T-cell (primary cell): Measurements from ENCODE around the gene SLC7A9. TPM values are rescaled to one million over a fixed set of nuclear protein-coding genes. Genes with fewer than 3 reads are reported as not detected.
"Not testable (repeated sequence)": the region's sequence is repeated elsewhere in the genome, so short reads cannot be mapped to it uniquely, and the experiment has no call there.

Experiments
- ATAC-seq, 4 experiments: fragments of 200-7000 bp in 3 of 4; fragments of 150-1000 bp in 1 of 4; cut with Tn5 transposase; replicated peaks in 1 of 4; 1 replicate in 3 of 4; 2 replicates in 1 of 4; pipeline ENCODE4 v1.10.0; 2021; ENCODE audit warnings: moderate library complexity in 3 of 4, mild to moderate bottlenecking in 2 of 4, moderate number of reproducible peaks in 1 of 4
- CTCF ChIA-PET, 2 donors: fragments of 300-600 bp; sonication (Branson Sonifier 250); formaldehyde crosslinking; loops; one replicate each; lab custom pipeline; 2022; ENCODE audit warnings: antibody characterized with exemption in 2 of 2; lab: Charles Lee
- POLR2A ChIA-PET, 2 donors: fragments of 300-600 bp; sonication (Branson Sonifier 250); formaldehyde crosslinking; loops; one replicate each; lab custom pipeline; 2022; ENCODE audit warnings: antibody characterized with exemption in 2 of 2; lab: Charles Lee
- DNase-seq, 35 experiments: peaks; one replicate each; pipeline versions ENCODE4 v3.0.0 to v3.0.0-alpha.2; 2013 to 2023
- H3K27ac ChIP-seq: one replicate; pipeline ENCODE4 v1.5.1; 2013; ENCODE audit warnings: low read length
- H3K27me3 ChIP-seq, 2 experiments: replicated peaks in 1 of 2; 1 replicate in 1 of 2; 2 replicates in 1 of 2; pipeline versions ENCODE4 v1.6.1 to v1.7.0; 2013; ENCODE audit warnings: low read length in 1 of 2, mixed read lengths in 1 of 2; ENCODE audit not compliant: control insufficient read depth in 2 of 2, insufficient read depth in 2 of 2; ENCODE audit errors: extremely low read depth in 1 of 2
- H3K36me3 ChIP-seq, 2 donors: 1 replicate in 1 of 2; 2 replicates in 1 of 2; pipeline versions ENCODE4 v1.6.1 to v1.7.0; 2013; ENCODE audit warnings: low read length in 1 of 2; ENCODE audit not compliant: control insufficient read depth in 2 of 2, insufficient read depth in 1 of 2; ENCODE audit errors: extremely low read depth in 1 of 2
- H3K4me1 ChIP-seq, 2 experiments: 1 replicate in 1 of 2; 2 replicates in 1 of 2; pipeline versions ENCODE4 v1.6.1 to v1.7.0; 2013; ENCODE audit warnings: low read length in 2 of 2, mixed read lengths in 1 of 2; ENCODE audit not compliant: insufficient read depth in 2 of 2, control insufficient read depth in 1 of 2; ENCODE audit errors: extremely low read depth in 1 of 2
- H3K4me3 ChIP-seq, 2 donors: 1 replicate in 1 of 2; 2 replicates in 1 of 2; pipeline versions ENCODE4 v1.5.1 to v1.7.0; 2013; ENCODE audit warnings: mild to moderate bottlenecking in 2 of 2, low read length in 1 of 2, moderate library complexity in 1 of 2; ENCODE audit not compliant: control insufficient read depth in 1 of 2; ENCODE audit errors: extremely low read depth in 1 of 2
- H3K9me3 ChIP-seq: 2 replicates; pipeline ENCODE4 v1.7.0; 2013
- H3K27ac Mint-ChIP-seq, 2 donors: one replicate each; pipeline ENCODE4 v1.8.0; 2020 to 2021; ENCODE audit warnings: mild to moderate bottlenecking in 2 of 2, mixed read lengths in 2 of 2
- H3K27me3 Mint-ChIP-seq, 2 donors: one replicate each; pipeline ENCODE4 v1.8.0; 2021 to 2022; ENCODE audit warnings: mixed read lengths in 2 of 2
- H3K36me3 Mint-ChIP-seq: one replicate; pipeline ENCODE4 v1.8.0; 2021; ENCODE audit warnings: mixed read lengths
- H3K4me1 Mint-ChIP-seq, 3 donors: one replicate each; pipeline ENCODE4 v1.8.0; 2020 to 2022; ENCODE audit warnings: mixed read lengths in 3 of 3, mild to moderate bottlenecking in 1 of 3
- H3K4me3 Mint-ChIP-seq, 3 donors: one replicate each; pipeline ENCODE4 v1.8.0; 2020 to 2022; ENCODE audit warnings: mild to moderate bottlenecking in 3 of 3, mixed read lengths in 3 of 3, moderate library complexity in 3 of 3
- H3K9me3 Mint-ChIP-seq, 3 donors: one replicate each; pipeline ENCODE4 v1.8.0; 2020 to 2022; ENCODE audit warnings: mixed read lengths in 3 of 3
- WGBS: methylation state at CpG from one replicate; pipeline ENCODE4 v1.1.5; 2013; ENCODE audit warnings: missing lambda C conversion rate; ENCODE audit not compliant: insufficient coverage; 5-methylcytosine and 5-hydroxymethylcytosine counted together
- total RNA-seq, 35 experiments: library from RNA in 6 of 35; stranded (reverse) in 6 of 35; fragments of 120-200 nt in 1 of 35; gene quantifications; one replicate each; pipeline versions ENCODE4 v1.2.1 to v1.2.4 and lab custom pipeline; 2013 to 2026

The SLC7A9 gene
- total RNA-seq, 5 donors from 2014 or later (not counting 1 experiment from before 2014, with no cell fraction given), result 0.28 to 0.82 (median 0.38) TPM; not detected in 1

- H3K27ac Mint-ChIP-seq, result no peak overlapping the region
- H3K4me3 ChIP-seq, result no peak overlapping the region
- ChIA-PET POLR2A (no interaction called here), CTCF (no interaction called here)
- no peaks in the 10 kb centered on the region for H3K36me3 ChIP-seq
- H3K4me1 ChIP-seq, result peaks cover 27% of the 10 kb centered on the region in 2 experiments
- H3K4me3 Mint-ChIP-seq, result no peak overlapping the region
- H3K27me3 ChIP-seq, result peaks cover 0 to 4% of the 10 kb centered on the region in 2 experiments
- 97% methylated on average over 10 of the region's 10 CpGs for WGBS
- DNase-seq (no peak), ATAC-seq (no peak)
- peaks cover 28 to 46% (median 31%) of the 10 kb centered on the region in 3 donors for H3K4me1 Mint-ChIP-seq
- H3K9me3 Mint-ChIP-seq, result peaks cover 0 to 10% (median 5%) of the 10 kb centered on the region in 3 donors
- H3K27me3 Mint-ChIP-seq, result no peaks in the 10 kb centered on the region
- H3K27ac ChIP-seq, result no peak overlapping the region
- no peaks in the 10 kb centered on the region for H3K9me3 ChIP-seq
- no peaks in the 10 kb centered on the region for H3K36me3 Mint-ChIP-seq
Measured at GRCh38 chr19:32789429-32789828, 80.1 kb downstream of the SLC7A9 start.

- Mint-ChIP-seq H3K4me3 (peak overlapping the region in 1 of 3 donors; percentile 41), H3K9me3 (peaks cover 0 to 10% (median 6%) of the 10 kb centered on the region in 3 donors), H3K4me1 (peaks cover 16 to 36% (median 18%) of the 10 kb centered on the region in 3 donors)
- H3K27me3 Mint-ChIP-seq, DNase-seq, H3K36me3 ChIP-seq, H3K27me3 ChIP-seq, H3K4me3 ChIP-seq, H3K27ac Mint-ChIP-seq, CTCF ChIA-PET, ATAC-seq, H3K9me3 ChIP-seq, H3K36me3 Mint-ChIP-seq, H3K27ac ChIP-seq: not testable (repeated sequence)
- POLR2A ChIA-PET, result interaction anchor here in 1 of 2 donors (0.6 kb wide), 1 partner anchor 30 kb away, joined by 3 read pairs; no protein-coding TSS in a partner anchor
- peaks cover 12 to 18% of the 10 kb centered on the region in 2 experiments for H3K4me1 ChIP-seq
- WGBS, result 63% methylated on average over 1 of the region's 5 CpGs
Measured at GRCh38 chr19:32787895-32788294, 81.7 kb downstream of the SLC7A9 start.

- POLR2A ChIA-PET, result interaction anchor here in 1 of 2 donors (0.6 to 0.7 kb wide), 2 partner anchors 29 to 1483 kb away, joined by 3 read pairs; no protein-coding TSS in a partner anchor
Measured at GRCh38 chr19:32787161-32787813, 82.3 kb downstream of the SLC7A9 start.

GRCh38 chr19:32782089-32782488 is 87.5 kb downstream of the SLC7A9 start:
- H3K36me3 ChIP-seq, H3K36me3 Mint-ChIP-seq, H3K4me3 ChIP-seq, H3K27me3 Mint-ChIP-seq, ATAC-seq, H3K27me3 ChIP-seq, H3K9me3 ChIP-seq, H3K4me1 ChIP-seq, H3K4me3 Mint-ChIP-seq, CTCF ChIA-PET, H3K27ac ChIP-seq, DNase-seq, H3K27ac Mint-ChIP-seq, POLR2A ChIA-PET: not testable (repeated sequence)
- WGBS, result no CpG with 5 or more reads among the region's 1 CpG
- H3K9me3 Mint-ChIP-seq, result peaks cover 6 to 22% (median 17%) of the 10 kb centered on the region in 3 donors
- H3K4me1 Mint-ChIP-seq, result peaks cover 3 to 21% (median 5%) of the 10 kb centered on the region in 3 donors

More at GRCh38 chr19:32787161-32787813, 82.3 kb downstream of the SLC7A9 start:
- H3K9me3 ChIP-seq, H3K27me3 Mint-ChIP-seq, H3K27ac Mint-ChIP-seq, H3K4me3 ChIP-seq, CTCF ChIA-PET, H3K27me3 ChIP-seq, H3K27ac ChIP-seq, H3K36me3 ChIP-seq, H3K36me3 Mint-ChIP-seq: not testable (repeated sequence)
- Mint-ChIP-seq H3K9me3 (peaks cover 0 to 11% (median 10%) of the 10 kb centered on the region in 3 donors), H3K4me1 (peaks cover 13 to 32% (median 13%) of the 10 kb centered on the region in 3 donors), H3K4me3 (peak overlapping the region in 1 of 3 donors; percentile 41)
- peak in 1 of 4 experiments; percentile 20 for ATAC-seq
- H3K4me1 ChIP-seq, result peaks cover 8 to 14% of the 10 kb centered on the region in 2 experiments
- peak in 1 of 35 experiments; percentile 10 for DNase-seq
- 64% methylated on average over 5 of the region's 12 CpGs for WGBS

DNA sequence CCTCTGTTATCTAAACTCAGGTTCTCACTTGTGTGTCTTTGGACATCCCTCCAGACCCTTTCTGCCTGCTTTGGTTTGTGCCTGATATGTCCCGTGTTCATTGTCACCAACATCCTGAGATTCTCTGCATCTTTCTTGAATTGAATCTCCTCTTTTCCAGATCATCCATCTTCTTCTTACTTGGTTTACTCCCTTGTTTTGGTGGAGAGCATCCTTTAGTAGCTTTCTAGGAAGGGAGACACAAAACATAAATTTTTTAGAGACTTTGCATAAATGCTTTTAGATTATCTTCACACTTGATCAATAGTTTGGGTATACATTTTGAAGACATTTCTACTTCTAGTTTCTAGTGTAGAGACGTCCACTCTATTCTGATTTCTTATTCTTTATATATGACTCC is 88.3 kb downstream of the SLC7A9 start:
- no peak overlapping the region for H3K27ac ChIP-seq
- DNase-seq, result no peak
- Mint-ChIP-seq H3K36me3 (peaks cover 6% of the 10 kb centered on the region), H3K4me3 (no peak overlapping the region), H3K27ac (no peak overlapping the region), H3K9me3 (peaks cover 6 to 17% (median 12%) of the 10 kb centered on the region in 3 donors), H3K4me1 (peaks cover 0 to 13% (median 0%) of the 10 kb centered on the region in 3 donors), H3K27me3 (peaks cover 0 to 4% of the 10 kb centered on the region in 2 donors)
- CTCF ChIA-PET, result no interaction called here
- no peaks in the 10 kb centered on the region for H3K36me3 ChIP-seq
- H3K27me3 ChIP-seq, result peaks cover 0 to 4% of the 10 kb centered on the region in 2 experiments
- no peak for ATAC-seq
- POLR2A ChIA-PET, result interaction anchor here in 1 of 2 donors (0.6 kb wide), 2 partner anchors 23 to 145 kb away, joined by 3 read pairs; no protein-coding TSS in a partner anchor
- no peak overlapping the region for H3K4me3 ChIP-seq
- peaks cover 2% of the 10 kb centered on the region for H3K9me3 ChIP-seq
- H3K4me1 ChIP-seq, result peaks cover 0 to 5% of the 10 kb centered on the region in 2 experiments
- 80% methylated on average over 1 of the region's 2 CpGs for WGBS
